ENCODE results near the gene TAS2R40. TPM values are rescaled to one million over a fixed set of nuclear protein-coding genes. Genes with fewer than 3 reads are reported as not detected.

The TAS2R40 gene
- total RNA-seq, 1 donor from 2014 or later: not detected

GRCh38 chr7:143245123-143245522 is 23.3 kb downstream of the TAS2R40 start:
- no peaks in the 10 kb centered on the region for H3K27me3 ChIP-seq (ENCODE audit: control insufficient read depth in 3 of 3, insufficient read depth in 3 of 3, low read length in 3 of 3)
- no peaks in the 10 kb centered on the region for H3K36me3 ChIP-seq (ENCODE audit: control insufficient read depth in 3 of 3, insufficient read depth in 3 of 3, low read length in 3 of 3)
- no peak overlapping the region for H3K4me3 ChIP-seq (ENCODE audit: low read length in 3 of 3)
- H3K4me1 ChIP-seq (ENCODE audit: control insufficient read depth in 3 of 3, insufficient read depth in 3 of 3, low read length in 3 of 3): peaks cover 0 to 4% (median 2%) of the 10 kb centered on the region in 3 donors
- no peak overlapping the region for H3K9ac ChIP-seq (ENCODE audit: low read depth in 1 of 3, low read length in 3 of 3)
- H3K27ac ChIP-seq (ENCODE audit: low read depth, low read length): no peak overlapping the region
- no peaks in the 10 kb centered on the region for H3K9me3 ChIP-seq (ENCODE audit: control insufficient read depth in 3 of 3, low read length in 3 of 3)

- H3K27me3 ChIP-seq (ENCODE audit: control insufficient read depth in 3 of 3, insufficient read depth in 3 of 3, low read length in 3 of 3): no peaks in the 10 kb centered on the region
- no peaks in the 10 kb centered on the region for H3K4me1 ChIP-seq (ENCODE audit: control insufficient read depth in 3 of 3, insufficient read depth in 3 of 3, low read length in 3 of 3)
- no peak overlapping the region for H3K4me3 ChIP-seq (ENCODE audit: low read length in 3 of 3)
- H3K9me3 ChIP-seq (ENCODE audit: control insufficient read depth in 3 of 3, low read length in 3 of 3): no peaks in the 10 kb centered on the region
- H3K27ac ChIP-seq (ENCODE audit: low read depth, low read length): no peak overlapping the region
- H3K9ac ChIP-seq (ENCODE audit: low read depth in 1 of 3, low read length in 3 of 3): no peak overlapping the region
- no peaks in the 10 kb centered on the region for H3K36me3 ChIP-seq (ENCODE audit: control insufficient read depth in 3 of 3, insufficient read depth in 3 of 3, low read length in 3 of 3)
Measured at GRCh38 chr7:143247372-143247771, 25.5 kb downstream of the TAS2R40 start.

- H3K9ac ChIP-seq (ENCODE audit: low read depth in 1 of 3, low read length in 3 of 3): no peak overlapping the region
Measured at GRCh38 chr7:143248761-143249354, 27.0 kb downstream of the TAS2R40 start.

GRCh38 chr7:143250199-143250598 is 28.4 kb downstream of the TAS2R40 start:
- H3K4me3 ChIP-seq (ENCODE audit: low read length in 3 of 3): no peak overlapping the region
- no peak overlapping the region for H3K27ac ChIP-seq (ENCODE audit: low read depth, low read length)

More at GRCh38 chr7:143248761-143249354, 27.0 kb downstream of the TAS2R40 start:
- no peaks in the 10 kb centered on the region for H3K27me3 ChIP-seq (ENCODE audit: control insufficient read depth in 3 of 3, insufficient read depth in 3 of 3, low read length in 3 of 3)
- no peak overlapping the region for H3K4me3 ChIP-seq (ENCODE audit: low read length in 3 of 3)
- H3K9me3 ChIP-seq (ENCODE audit: control insufficient read depth in 3 of 3, low read length in 3 of 3): no peaks in the 10 kb centered on the region
- no peaks in the 10 kb centered on the region for H3K36me3 ChIP-seq (ENCODE audit: control insufficient read depth in 3 of 3, insufficient read depth in 3 of 3, low read length in 3 of 3)
- H3K4me1 ChIP-seq (ENCODE audit: control insufficient read depth in 3 of 3, insufficient read depth in 3 of 3, low read length in 3 of 3): no peaks in the 10 kb centered on the region
- no peak overlapping the region for H3K27ac ChIP-seq (ENCODE audit: low read depth, low read length)

GRCh38 chr7:143250822-143251221 is 29.0 kb downstream of the TAS2R40 start:
- Histone ChIP-seq H3K36me3 (ENCODE audit: control insufficient read depth in 3 of 3, insufficient read depth in 3 of 3, low read length in 3 of 3) (no peaks in the 10 kb centered on the region), H3K9ac (ENCODE audit: low read depth in 1 of 3, low read length in 3 of 3) (no peak overlapping the region), H3K9me3 (ENCODE audit: control insufficient read depth in 3 of 3, low read length in 3 of 3) (no peaks in the 10 kb centered on the region), H3K4me1 (ENCODE audit: control insufficient read depth in 3 of 3, insufficient read depth in 3 of 3, low read length in 3 of 3) (no peaks in the 10 kb centered on the region), H3K27ac (ENCODE audit: low read depth, low read length) (no peak overlapping the region), H3K4me3 (ENCODE audit: low read length in 3 of 3) (no peak overlapping the region), H3K27me3 (ENCODE audit: control insufficient read depth in 3 of 3, insufficient read depth in 3 of 3, low read length in 3 of 3) (no peaks in the 10 kb centered on the region)

More at GRCh38 chr7:143250199-143250598, 28.4 kb downstream of the TAS2R40 start:
- Histone ChIP-seq H3K4me1 (ENCODE audit: control insufficient read depth in 3 of 3, insufficient read depth in 3 of 3, low read length in 3 of 3) (no peaks in the 10 kb centered on the region), H3K9me3 (ENCODE audit: control insufficient read depth in 3 of 3, low read length in 3 of 3) (no peaks in the 10 kb centered on the region), H3K9ac (ENCODE audit: low read depth in 1 of 3, low read length in 3 of 3) (no peak overlapping the region), H3K36me3 (ENCODE audit: control insufficient read depth in 3 of 3, insufficient read depth in 3 of 3, low read length in 3 of 3) (no peaks in the 10 kb centered on the region), H3K27me3 (ENCODE audit: control insufficient read depth in 3 of 3, insufficient read depth in 3 of 3, low read length in 3 of 3) (no peaks in the 10 kb centered on the region)

GRCh38 chr7:143252006-143252405 is 30.2 kb downstream of the TAS2R40 start:
- Histone ChIP-seq H3K27me3 (ENCODE audit: control insufficient read depth in 3 of 3, insufficient read depth in 3 of 3, low read length in 3 of 3) (no peaks in the 10 kb centered on the region), H3K27ac (ENCODE audit: low read depth, low read length) (no peak overlapping the region), H3K36me3 (ENCODE audit: control insufficient read depth in 3 of 3, insufficient read depth in 3 of 3, low read length in 3 of 3) (no peaks in the 10 kb centered on the region), H3K4me1 (ENCODE audit: control insufficient read depth in 3 of 3, insufficient read depth in 3 of 3, low read length in 3 of 3) (no peaks in the 10 kb centered on the region), H3K9me3 (ENCODE audit: control insufficient read depth in 3 of 3, low read length in 3 of 3) (no peaks in the 10 kb centered on the region), H3K4me3 (ENCODE audit: low read length in 3 of 3) (no peak overlapping the region), H3K9ac (ENCODE audit: low read depth in 1 of 3, low read length in 3 of 3) (no peak overlapping the region)

GRCh38 chr7:143255564-143255963 is 33.7 kb downstream of the TAS2R40 start:
- H3K27ac ChIP-seq (ENCODE audit: low read depth, low read length): no peak overlapping the region
- no peak overlapping the region for H3K9ac ChIP-seq (ENCODE audit: low read depth in 1 of 3, low read length in 3 of 3)
- H3K4me3 ChIP-seq (ENCODE audit: low read length in 3 of 3): no peak overlapping the region
- no peaks in the 10 kb centered on the region for H3K4me1 ChIP-seq (ENCODE audit: control insufficient read depth in 3 of 3, insufficient read depth in 3 of 3, low read length in 3 of 3)
- H3K9me3 ChIP-seq (ENCODE audit: control insufficient read depth in 3 of 3, low read length in 3 of 3): no peaks in the 10 kb centered on the region
- H3K36me3 ChIP-seq (ENCODE audit: control insufficient read depth in 3 of 3, insufficient read depth in 3 of 3, low read length in 3 of 3): no peaks in the 10 kb centered on the region
- no peaks in the 10 kb centered on the region for H3K27me3 ChIP-seq (ENCODE audit: control insufficient read depth in 3 of 3, insufficient read depth in 3 of 3, low read length in 3 of 3)

- Histone ChIP-seq H3K36me3 (ENCODE audit: control insufficient read depth in 3 of 3, insufficient read depth in 3 of 3, low read length in 3 of 3) (no peaks in the 10 kb centered on the region), H3K4me1 (ENCODE audit: control insufficient read depth in 3 of 3, insufficient read depth in 3 of 3, low read length in 3 of 3) (no peaks in the 10 kb centered on the region), H3K9me3 (ENCODE audit: control insufficient read depth in 3 of 3, low read length in 3 of 3) (no peaks in the 10 kb centered on the region), H3K9ac (ENCODE audit: low read depth in 1 of 3, low read length in 3 of 3) (no peak overlapping the region), H3K27ac (ENCODE audit: low read depth, low read length) (no peak overlapping the region), H3K4me3 (ENCODE audit: low read length in 3 of 3) (no peak overlapping the region), H3K27me3 (ENCODE audit: control insufficient read depth in 3 of 3, insufficient read depth in 3 of 3, low read length in 3 of 3) (no peaks in the 10 kb centered on the region)
Measured at GRCh38 chr7:143256325-143256724, 34.5 kb downstream of the TAS2R40 start.

GRCh38 chr7:143256932-143257331 is 35.1 kb downstream of the TAS2R40 start:
- Histone ChIP-seq H3K9ac (ENCODE audit: low read depth in 1 of 3, low read length in 3 of 3) (no peak overlapping the region), H3K27me3 (ENCODE audit: control insufficient read depth in 3 of 3, insufficient read depth in 3 of 3, low read length in 3 of 3) (no peaks in the 10 kb centered on the region), H3K4me1 (ENCODE audit: control insufficient read depth in 3 of 3, insufficient read depth in 3 of 3, low read length in 3 of 3) (no peaks in the 10 kb centered on the region), H3K9me3 (ENCODE audit: control insufficient read depth in 3 of 3, low read length in 3 of 3) (no peaks in the 10 kb centered on the region), H3K4me3 (ENCODE audit: low read length in 3 of 3) (no peak overlapping the region), H3K36me3 (ENCODE audit: control insufficient read depth in 3 of 3, insufficient read depth in 3 of 3, low read length in 3 of 3) (no peaks in the 10 kb centered on the region), H3K27ac (ENCODE audit: low read depth, low read length) (no peak overlapping the region)

- no peaks in the 10 kb centered on the region for H3K4me1 ChIP-seq (ENCODE audit: control insufficient read depth in 3 of 3, insufficient read depth in 3 of 3, low read length in 3 of 3)
- H3K4me3 ChIP-seq (ENCODE audit: low read length in 3 of 3): no peak overlapping the region
- H3K27me3 ChIP-seq (ENCODE audit: control insufficient read depth in 3 of 3, insufficient read depth in 3 of 3, low read length in 3 of 3): no peaks in the 10 kb centered on the region
- H3K9ac ChIP-seq (ENCODE audit: low read depth in 1 of 3, low read length in 3 of 3): no peak overlapping the region
- no peaks in the 10 kb centered on the region for H3K36me3 ChIP-seq (ENCODE audit: control insufficient read depth in 3 of 3, insufficient read depth in 3 of 3, low read length in 3 of 3)
- no peaks in the 10 kb centered on the region for H3K9me3 ChIP-seq (ENCODE audit: control insufficient read depth in 3 of 3, low read length in 3 of 3)
- no peak overlapping the region for H3K27ac ChIP-seq (ENCODE audit: low read depth, low read length)
Measured at GRCh38 chr7:143257501-143257900, 35.7 kb downstream of the TAS2R40 start.
